SK-N-SH (cell line): ENCODE data around the gene IL21R. TPM values are rescaled to one million over a fixed set of nuclear protein-coding genes. Genes with fewer than 3 reads are reported as not detected.

Source experiments
- CTCF ChIA-PET: fragments of 300-600, 350-600 bp; formaldehyde crosslinking; extraction: SDS; loops from one replicate; lab custom pipeline; 2021; lab: Yijun Ruan, JAX
- POLR2A ChIA-PET: fragments of 350-600 bp; sonication (Branson Sonifier 250); formaldehyde crosslinking; extraction: SDS; loops from one replicate; lab custom pipeline; 2020; ENCODE audit warnings: antibody characterized with exemption, inconsistent platforms; lab: Yijun Ruan, JAX
- DNase-seq: peaks from one replicate; pipeline ENCODE4 v3.0.0; 2012
- H2AFZ ChIP-seq: fragments of 200-600 bp; sonication (generic); 2 replicates; pipeline ENCODE4 v1.8.1; 2016; ENCODE audit warnings: antibody characterized with exemption, mild to moderate bottlenecking, low read depth
- H3F3A ChIP-seq: fragments of 200-600 bp; sonication (generic); replicated peaks from 2 replicates; pipeline ENCODE3; 2016; ENCODE audit warnings: antibody characterized with exemption, mild to moderate bottlenecking; ENCODE audit not compliant: insufficient read depth
- H3K27ac ChIP-seq, 2 experiments: fragments of 200-500 bp in 1 of 2; fragments of 200-600 bp in 1 of 2; sonication (Bioruptor generic) in 1 of 2; sonication (generic), shearing (Covaris generic) in 1 of 2; 2 replicates each; pipeline versions ENCODE4 v1.5.1 to v1.6.1; 2014 to 2016; ENCODE audit warnings: low read depth in 2 of 2, inconsistent platforms in 1 of 2, low read length in 1 of 2, mild to moderate bottlenecking in 1 of 2, mixed read lengths in 1 of 2
- H3K27me3 ChIP-seq: fragments of 200-600 bp; sonication (generic), shearing (Covaris generic); 2 replicates; pipeline ENCODE4 v1.6.1; 2016; ENCODE audit warnings: mixed run types; ENCODE audit not compliant: insufficient read depth
- H3K36me3 ChIP-seq, 2 experiments: fragments of 200-500 bp in 1 of 2; fragments of 200-600 bp in 1 of 2; sonication (Bioruptor generic) in 1 of 2; sonication (generic) in 1 of 2; replicated peaks in 1 of 2; 2 replicates each; pipeline versions ENCODE3 to v1.5.1; 2014 to 2016; ENCODE audit warnings: low read length in 1 of 2, mild to moderate bottlenecking in 1 of 2; ENCODE audit not compliant: insufficient read depth in 2 of 2, control insufficient read depth in 1 of 2
- H3K4me1 ChIP-seq, 2 experiments: fragments of 200-500 bp in 1 of 2; fragments of 200-600 bp in 1 of 2; sonication (Bioruptor generic) in 1 of 2; sonication (generic), shearing (Covaris generic) in 1 of 2; 2 replicates each; pipeline versions ENCODE4 v1.5.1 to v1.6.1; 2014 to 2016; ENCODE audit warnings: low read depth in 1 of 2, low read length in 1 of 2, mixed run types in 1 of 2; ENCODE audit not compliant: insufficient read depth in 2 of 2, control insufficient read depth in 1 of 2
- H3K4me2 ChIP-seq: fragments of 200-600 bp; sonication (generic), shearing (Covaris generic); 2 replicates; pipeline ENCODE4 v1.6.1; 2017; ENCODE audit warnings: mixed run types
- H3K4me3 ChIP-seq, 2 experiments: fragments of 200-500 bp in 1 of 2; fragments of 200-600 bp in 1 of 2; sonication (Bioruptor generic) in 1 of 2; sonication (generic), shearing (Covaris generic) in 1 of 2; 2 replicates each; pipeline versions ENCODE4 v1.5.1 to v1.8.1; 2014 to 2016; ENCODE audit warnings: low read depth in 2 of 2, inconsistent platforms in 1 of 2, low read length in 1 of 2, mild to moderate bottlenecking in 1 of 2, mixed read lengths in 1 of 2, moderate library complexity in 1 of 2
- H3K79me2 ChIP-seq: fragments of 200-600 bp; sonication (generic); 2 replicates; pipeline ENCODE4 v1.8.1; 2017; ENCODE audit warnings: mild to moderate bottlenecking; ENCODE audit not compliant: insufficient read depth
- H3K9ac ChIP-seq: fragments of 200-600 bp; sonication (generic); 2 replicates; pipeline ENCODE4 v1.6.1; 2017; ENCODE audit warnings: mixed run types
- H3K9me2 ChIP-seq: fragments of 200-600 bp; sonication (generic); 2 replicates; pipeline ENCODE4 v1.6.1; 2017; ENCODE audit warnings: mixed run types
- H3K9me3 ChIP-seq: fragments of 200-600 bp; sonication (generic); 2 replicates; pipeline ENCODE4 v1.6.1; 2017; ENCODE audit warnings: mixed run types, mild to moderate bottlenecking, moderate library complexity
- H4K20me1 ChIP-seq: fragments of 200-600 bp; sonication (generic); 2 replicates; pipeline ENCODE4 v1.6.1; 2017; ENCODE audit warnings: mild to moderate bottlenecking, mixed run types; ENCODE audit not compliant: insufficient read depth
- CHD2 ChIP-seq: fragments of 150-350 bp; IDR thresholded peaks from 2 replicates; pipeline ENCODE4 v1.6.1; 2018; ENCODE audit warnings: low read length; ENCODE audit not compliant: partially characterized antibody
- EP300 ChIP-seq, 2 experiments: IDR thresholded peaks; 2 replicates each; pipeline versions ENCODE4 v1.4.0 to v1.6.1; 2012; ENCODE audit warnings: borderline replicate concordance in 1 of 2, low read depth in 1 of 2, low read length in 1 of 2
- FOSL2 ChIP-seq: IDR thresholded peaks from 2 replicates; pipeline ENCODE4 v1.4.0; 2012; ENCODE audit warnings: low read depth, mild to moderate bottlenecking, moderate library complexity, borderline replicate concordance
- FOXJ3 ChIP-seq: sonication (generic); formaldehyde crosslinking; IDR thresholded peaks from 2 replicates; pipeline ENCODE4 v1.5.1; 2020; ENCODE audit warnings: mild to moderate bottlenecking, missing genetic modification reagents
- GABPA ChIP-seq: IDR thresholded peaks from 2 replicates; pipeline ENCODE4 v1.4.0; 2012; ENCODE audit warnings: low read depth, mild to moderate bottlenecking
- IRF3 ChIP-seq: fragments of 150-350 bp; IDR thresholded peaks from 2 replicates; pipeline ENCODE4 v1.6.1; 2016; ENCODE audit warnings: mild to moderate bottlenecking, low read depth, low read length
- JUND ChIP-seq: IDR thresholded peaks from 2 replicates; pipeline ENCODE4 v1.4.0; 2012
- MEF2A ChIP-seq: IDR thresholded peaks from 2 replicates; pipeline ENCODE4 v1.4.0; 2012; ENCODE audit warnings: low read depth, borderline replicate concordance
- MXI1 ChIP-seq: IDR thresholded peaks from 2 replicates; pipeline ENCODE4 v1.6.1; 2012; ENCODE audit warnings: mild to moderate bottlenecking, low read depth, low read length, improper control_type of control experiment
- NFIC ChIP-seq: IDR thresholded peaks from 2 replicates; pipeline ENCODE4 v1.4.0; 2012; ENCODE audit warnings: borderline replicate concordance
- PBX3 ChIP-seq: IDR thresholded peaks from 2 replicates; pipeline ENCODE4; 2012
- RAD21 ChIP-seq: IDR thresholded peaks from 2 replicates; pipeline ENCODE4 v1.6.1; 2012; ENCODE audit warnings: mild to moderate bottlenecking, low read length
- RCOR1 ChIP-seq: fragments of 150-350 bp; IDR thresholded peaks from 2 replicates; pipeline ENCODE4 v1.6.1; 2017; ENCODE audit warnings: antibody characterized with exemption, low read length
- REST ChIP-seq: IDR thresholded peaks from 2 replicates; pipeline ENCODE4 v1.6.1; 2012; ENCODE audit warnings: mild to moderate bottlenecking, low read depth, low read length, moderate library complexity
- RFX5 ChIP-seq: IDR thresholded peaks from 2 replicates; pipeline ENCODE4 v1.6.1; 2012; ENCODE audit warnings: mild to moderate bottlenecking, improper control_type of control experiment, low read length
- RXRA ChIP-seq: IDR thresholded peaks from 2 replicates; pipeline ENCODE4 v1.4.0; 2012; ENCODE audit warnings: low read depth, mild to moderate bottlenecking, borderline replicate concordance
- TCF12 ChIP-seq: IDR thresholded peaks from 2 replicates; pipeline ENCODE4 v1.4.0; 2012
- TEAD4 ChIP-seq: IDR thresholded peaks from 2 replicates; pipeline ENCODE4 v1.4.0; 2012; ENCODE audit warnings: mild to moderate bottlenecking, borderline replicate concordance; ENCODE audit not compliant: insufficient read depth
- USF1 ChIP-seq: IDR thresholded peaks from 2 replicates; pipeline ENCODE4 v1.4.0; 2012; ENCODE audit warnings: low read depth, borderline replicate concordance
- YY1 ChIP-seq: IDR thresholded peaks from 2 replicates; pipeline ENCODE4 v1.4.0; 2012; ENCODE audit warnings: low read depth, mild to moderate bottlenecking
- WGBS: methylation state at CpG from one replicate; pipeline ENCODE4 v1.1.6; 2017; ENCODE audit warnings: low lambda C conversion rate; 5-methylcytosine and 5-hydroxymethylcytosine counted together
- polyA plus RNA-seq, 3 experiments: library from polyadenylated mRNA; depleted of rRNA; stranded (reverse); fragments of >200 nt; gene quantifications; 2 replicates each; pipeline ENCODE4 v1.2.3, GENCODE V29; 2012

The IL21R gene
- polyA plus RNA-seq, 1 of the 3 experiments (the other 2 are of a cell fraction) = 0.13 TPM

- H3K9me2 ChIP-seq = no peaks in the 10 kb centered on the region
- no peaks in the 10 kb centered on the region for H3K79me2 ChIP-seq
- H3K27ac ChIP-seq = no peak overlapping the region
- no peak overlapping the region for H3K4me3 ChIP-seq
- ChIA-PET CTCF (no interaction called here), POLR2A (no interaction called here)
- no peaks in the 10 kb centered on the region for H4K20me1 ChIP-seq
- no peaks in the 10 kb centered on the region for H3K36me3 ChIP-seq
- H3K27me3 ChIP-seq = no peaks in the 10 kb centered on the region; the same call in 1 of the 2 replicates
- no peaks in the 10 kb centered on the region for H3F3A ChIP-seq
- H3K9me3 ChIP-seq = no peaks in the 10 kb centered on the region
- 29% methylated on average over 10 of the region's 10 CpGs for WGBS
- H3K4me2 ChIP-seq = no peak overlapping the region
- TF ChIP-seq GABPA (no peak), RAD21 (no peak), IRF3 (no peak), TCF12 (no peak), JUND (no peak), YY1 (no peak), MXI1 (no peak), TEAD4 (no peak), EP300 (IDR thresholded peaks at IDR 0.05; ENCODE audit: borderline replicate concordance in 1 of 2, low read depth in 1 of 2, low read length in 1 of 2) (no peak), FOXJ3 (no peak), USF1 (no peak), RCOR1 (no peak), CHD2 (no peak)
- H2AFZ ChIP-seq = no peak overlapping the region
- DNase-seq = no peak
- no peaks in the 10 kb centered on the region for H3K4me1 ChIP-seq
- no peak overlapping the region for H3K9ac ChIP-seq
Measured at GRCh38 chr16:27381974-27382855, 19.8 kb upstream of the IL21R start.

- Histone ChIP-seq H3K27me3 (no peaks in the 10 kb centered on the region; the same call in 1 of the 2 replicates), H3K27ac (no peak overlapping the region), H3K79me2 (no peaks in the 10 kb centered on the region), H3F3A (no peaks in the 10 kb centered on the region), H3K9me2 (no peaks in the 10 kb centered on the region), H3K9ac (no peak overlapping the region), H3K4me3 (no peak overlapping the region), H4K20me1 (no peaks in the 10 kb centered on the region), H3K9me3 (no peaks in the 10 kb centered on the region), H3K36me3 (no peaks in the 10 kb centered on the region), H3K4me1 (no peaks in the 10 kb centered on the region), H3K4me2 (no peak overlapping the region), H2AFZ (no peak overlapping the region)
- DNase-seq = no peak
- WGBS = 28% methylated on average over 9 of the region's 15 CpGs
- POLR2A ChIA-PET = no interaction called here
- CTCF ChIA-PET = no interaction called here
- TF ChIP-seq RXRA (no peak), JUND (no peak), NFIC (no peak), REST (no peak), USF1 (no peak), FOSL2 (no peak), CHD2 (no peak), PBX3 (no peak), RFX5 (no peak), MEF2A (no peak)
Measured at GRCh38 chr16:27383556-27384243, 18.3 kb upstream of the IL21R start.
